HCT116 (cell line): Measurements from ENCODE around the gene RBBP8.

Source experiments
- EZH2phosphoT487 ChIP-seq: fragments of 200-600 bp; IDR thresholded peaks from 2 replicates; pipeline ENCODE4 v1.6.1; 2018; ENCODE audit warnings: antibody characterized with exemption, borderline replicate concordance
- POLR2A ChIP-seq: IDR thresholded peaks from 2 replicates; pipeline ENCODE4 v1.7.0; 2011; ENCODE audit warnings: borderline replicate concordance; ENCODE audit not compliant: insufficient read depth, insufficient read length; ENCODE audit errors: extremely low read depth
- POLR2AphosphoS5 ChIP-seq: IDR thresholded peaks from 2 replicates; pipeline ENCODE4 v1.6.1; 2011; ENCODE audit warnings: mild to moderate bottlenecking, low read depth, low read length, moderate library complexity
- SP1 ChIP-seq: IDR thresholded peaks from 2 replicates; pipeline ENCODE4 v1.6.1; 2012; ENCODE audit warnings: low read depth
- YY1 ChIP-seq: IDR thresholded peaks from 2 replicates; pipeline ENCODE4 v1.6.1; 2011; ENCODE audit warnings: low read length, low read depth, moderate library complexity, mild to moderate bottlenecking; ENCODE audit not compliant: insufficient replicate concordance; ENCODE audit errors: extremely low read depth
- ZBTB33 ChIP-seq: IDR thresholded peaks from 2 replicates; pipeline ENCODE4 v1.6.1; 2011; ENCODE audit warnings: mild to moderate bottlenecking, low read length, moderate library complexity; ENCODE audit not compliant: insufficient replicate concordance; ENCODE audit errors: extremely low read depth
- TF ChIP-seq, protein P1 (sequence below), 3 experiments: fragments of 200-600 bp in 1 of 3; sonication (generic) in 1 of 3; IDR thresholded peaks in 2 of 3; conservative IDR thresholded peaks in 1 of 3; 2 replicates each; pipeline ENCODE4 v1.5.1; 2012 to 2017; ENCODE audit warnings: low read depth in 2 of 3, low read length in 2 of 3, antibody characterized with exemption in 1 of 3, borderline replicate concordance in 1 of 3, control low read depth in 1 of 3, mild to moderate bottlenecking in 1 of 3, mixed read lengths in 1 of 3, mixed run types in 1 of 3, moderate library complexity in 1 of 3; ENCODE audit not compliant: insufficient read depth in 1 of 3

GRCh38 chr18:23065234-23065806 is 132.2 kb downstream of the RBBP8 start:
- TF ChIP-seq, protein P1, sequence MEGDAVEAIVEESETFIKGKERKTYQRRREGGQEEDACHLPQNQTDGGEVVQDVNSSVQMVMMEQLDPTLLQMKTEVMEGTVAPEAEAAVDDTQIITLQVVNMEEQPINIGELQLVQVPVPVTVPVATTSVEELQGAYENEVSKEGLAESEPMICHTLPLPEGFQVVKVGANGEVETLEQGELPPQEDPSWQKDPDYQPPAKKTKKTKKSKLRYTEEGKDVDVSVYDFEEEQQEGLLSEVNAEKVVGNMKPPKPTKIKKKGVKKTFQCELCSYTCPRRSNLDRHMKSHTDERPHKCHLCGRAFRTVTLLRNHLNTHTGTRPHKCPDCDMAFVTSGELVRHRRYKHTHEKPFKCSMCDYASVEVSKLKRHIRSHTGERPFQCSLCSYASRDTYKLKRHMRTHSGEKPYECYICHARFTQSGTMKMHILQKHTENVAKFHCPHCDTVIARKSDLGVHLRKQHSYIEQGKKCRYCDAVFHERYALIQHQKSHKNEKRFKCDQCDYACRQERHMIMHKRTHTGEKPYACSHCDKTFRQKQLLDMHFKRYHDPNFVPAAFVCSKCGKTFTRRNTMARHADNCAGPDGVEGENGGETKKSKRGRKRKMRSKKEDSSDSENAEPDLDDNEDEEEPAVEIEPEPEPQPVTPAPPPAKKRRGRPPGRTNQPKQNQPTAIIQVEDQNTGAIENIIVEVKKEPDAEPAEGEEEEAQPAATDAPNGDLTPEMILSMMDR (IDR thresholded peaks at IDR 0.05 in 2 of 3, conservative IDR thresholded peaks at IDR 0.05 in 1 of 3; ENCODE audit: borderline replicate concordance in 1 of 3, insufficient read depth in 1 of 3, low read depth in 2 of 3, low read length in 2 of 3): no peak
- no peak for TF ChIP-seq POLR2AphosphoS5
- no peak for TF ChIP-seq SP1
- no peak for TF ChIP-seq POLR2A
- TF ChIP-seq ZBTB33: no peak
- no peak for TF ChIP-seq YY1
- TF ChIP-seq EZH2phosphoT487: no peak
